Measurements from ENCODE around the gene P2RX7.

Gene P2RX7

GRCh38 chr12:121132601-121133481, at the start of gene P2RX7:
Gene P2RX7, plus strand, starts transcription at chr12:121132876. Its CDS starts 95 bp downstream, at chr12:121132971.
- Histone ChIP-seq H3K4me3 (ENCODE audit: low read length in 2 of 2) (peak within 1 kb of the TSS; percentile 84 to 95), H3K27ac (ENCODE audit: low read length) (peak within 1 kb of the TSS; percentile 64), H3K36me3 (ENCODE audit: control insufficient read depth in 2 of 2, insufficient read depth in 2 of 2, low read length in 2 of 2) (no peaks in the 10 kb centered on the region), H3K27me3 (ENCODE audit: control insufficient read depth in 1 of 2, insufficient read depth in 2 of 2, low read length in 2 of 2) (no peaks in the 10 kb centered on the region), H3K9me3 (ENCODE audit: control insufficient read depth in 2 of 2, low read length in 2 of 2) (no peaks in the 10 kb centered on the region), H3K9ac (ENCODE audit: low read length in 2 of 2) (peak within 1 kb of the TSS; percentile 50 to 74), H3K4me1 (ENCODE audit: control insufficient read depth, insufficient read depth, low read length) (peaks cover 13% of the 10 kb centered on the region)

- H3K4me3 ChIP-seq (ENCODE audit: low read length in 2 of 2), result no peak overlapping the region
- H3K27me3 ChIP-seq (ENCODE audit: control insufficient read depth in 1 of 2, insufficient read depth in 2 of 2, low read length in 2 of 2), result no peaks in the 10 kb centered on the region
- H3K9ac ChIP-seq (ENCODE audit: low read length in 2 of 2), result no peak overlapping the region
- H3K9me3 ChIP-seq (ENCODE audit: control insufficient read depth in 2 of 2, low read length in 2 of 2), result no peaks in the 10 kb centered on the region
- H3K36me3 ChIP-seq (ENCODE audit: control insufficient read depth in 2 of 2, insufficient read depth in 2 of 2, low read length in 2 of 2), result no peaks in the 10 kb centered on the region
- H3K4me1 ChIP-seq (ENCODE audit: control insufficient read depth, insufficient read depth, low read length), result no peaks in the 10 kb centered on the region
- H3K27ac ChIP-seq (ENCODE audit: low read length), result no peak overlapping the region
These were observed 48.4 kb upstream of the P2RX7 start for GRCh38 chr12:121084229-121084628.

GRCh38 chr12:121085069-121085468, 47.6 kb upstream of the P2RX7 start:
- Histone ChIP-seq H3K9ac (ENCODE audit: low read length in 2 of 2) (no peak overlapping the region), H3K27ac (ENCODE audit: low read length) (no peak overlapping the region), H3K36me3 (ENCODE audit: control insufficient read depth in 2 of 2, insufficient read depth in 2 of 2, low read length in 2 of 2) (no peaks in the 10 kb centered on the region), H3K4me3 (ENCODE audit: low read length in 2 of 2) (no peak overlapping the region), H3K4me1 (ENCODE audit: control insufficient read depth, insufficient read depth, low read length) (no peaks in the 10 kb centered on the region), H3K27me3 (ENCODE audit: control insufficient read depth in 1 of 2, insufficient read depth in 2 of 2, low read length in 2 of 2) (no peaks in the 10 kb centered on the region), H3K9me3 (ENCODE audit: control insufficient read depth in 2 of 2, low read length in 2 of 2) (no peaks in the 10 kb centered on the region)

GRCh38 chr12:121085506-121086353, 46.9 kb upstream of the P2RX7 start:
- Histone ChIP-seq H3K9ac (ENCODE audit: low read length in 2 of 2) (no peak overlapping the region), H3K4me3 (ENCODE audit: low read length in 2 of 2) (no peak overlapping the region), H3K27me3 (ENCODE audit: control insufficient read depth in 1 of 2, insufficient read depth in 2 of 2, low read length in 2 of 2) (peaks cover 0 to 2% of the 10 kb centered on the region in 2 donors), H3K9me3 (ENCODE audit: control insufficient read depth in 2 of 2, low read length in 2 of 2) (no peaks in the 10 kb centered on the region), H3K27ac (ENCODE audit: low read length) (no peak overlapping the region), H3K4me1 (ENCODE audit: control insufficient read depth, insufficient read depth, low read length) (no peaks in the 10 kb centered on the region), H3K36me3 (ENCODE audit: control insufficient read depth in 2 of 2, insufficient read depth in 2 of 2, low read length in 2 of 2) (no peaks in the 10 kb centered on the region)

GRCh38 chr12:121086781-121087295, 45.8 kb upstream of the P2RX7 start:
- H3K4me1 ChIP-seq (ENCODE audit: control insufficient read depth, insufficient read depth, low read length), result no peaks in the 10 kb centered on the region
- H3K9me3 ChIP-seq (ENCODE audit: control insufficient read depth in 2 of 2, low read length in 2 of 2), result no peaks in the 10 kb centered on the region
- no peak overlapping the region for H3K9ac ChIP-seq (ENCODE audit: low read length in 2 of 2)
- no peak overlapping the region for H3K27ac ChIP-seq (ENCODE audit: low read length)
- H3K36me3 ChIP-seq (ENCODE audit: control insufficient read depth in 2 of 2, insufficient read depth in 2 of 2, low read length in 2 of 2), result no peaks in the 10 kb centered on the region
- peaks cover 0 to 3% of the 10 kb centered on the region in 2 donors for H3K27me3 ChIP-seq (ENCODE audit: control insufficient read depth in 1 of 2, insufficient read depth in 2 of 2, low read length in 2 of 2)
- H3K4me3 ChIP-seq (ENCODE audit: low read length in 2 of 2), result no peak overlapping the region

GRCh38 chr12:121087467-121088194, 45.0 kb upstream of the P2RX7 start:
- no peak overlapping the region for H3K27ac ChIP-seq (ENCODE audit: low read length)
- H3K27me3 ChIP-seq (ENCODE audit: control insufficient read depth in 1 of 2, insufficient read depth in 2 of 2, low read length in 2 of 2), result peaks cover 0 to 5% of the 10 kb centered on the region in 2 donors
- H3K36me3 ChIP-seq (ENCODE audit: control insufficient read depth in 2 of 2, insufficient read depth in 2 of 2, low read length in 2 of 2), result no peaks in the 10 kb centered on the region
- no peak overlapping the region for H3K4me3 ChIP-seq (ENCODE audit: low read length in 2 of 2)
- no peaks in the 10 kb centered on the region for H3K9me3 ChIP-seq (ENCODE audit: control insufficient read depth in 2 of 2, low read length in 2 of 2)
- no peaks in the 10 kb centered on the region for H3K4me1 ChIP-seq (ENCODE audit: control insufficient read depth, insufficient read depth, low read length)
- no peak overlapping the region for H3K9ac ChIP-seq (ENCODE audit: low read length in 2 of 2)

GRCh38 chr12:121088195-121088585, 44.5 kb upstream of the P2RX7 start:
- H3K9me3 ChIP-seq (ENCODE audit: control insufficient read depth in 2 of 2, low read length in 2 of 2), result no peaks in the 10 kb centered on the region
- no peaks in the 10 kb centered on the region for H3K36me3 ChIP-seq (ENCODE audit: control insufficient read depth in 2 of 2, insufficient read depth in 2 of 2, low read length in 2 of 2)
- no peaks in the 10 kb centered on the region for H3K4me1 ChIP-seq (ENCODE audit: control insufficient read depth, insufficient read depth, low read length)
- H3K27ac ChIP-seq (ENCODE audit: low read length), result no peak overlapping the region
- H3K27me3 ChIP-seq (ENCODE audit: control insufficient read depth in 1 of 2, insufficient read depth in 2 of 2, low read length in 2 of 2), result peaks cover 0 to 5% of the 10 kb centered on the region in 2 donors
- no peak overlapping the region for H3K4me3 ChIP-seq (ENCODE audit: low read length in 2 of 2)
- H3K9ac ChIP-seq (ENCODE audit: low read length in 2 of 2), result no peak overlapping the region

- no peak overlapping the region for H3K4me3 ChIP-seq (ENCODE audit: low read length in 2 of 2)
- no peak overlapping the region for H3K9ac ChIP-seq (ENCODE audit: low read length in 2 of 2)
- peaks cover 0 to 5% of the 10 kb centered on the region in 2 donors for H3K27me3 ChIP-seq (ENCODE audit: control insufficient read depth in 1 of 2, insufficient read depth in 2 of 2, low read length in 2 of 2)
- H3K4me1 ChIP-seq (ENCODE audit: control insufficient read depth, insufficient read depth, low read length), result no peaks in the 10 kb centered on the region
- no peak overlapping the region for H3K27ac ChIP-seq (ENCODE audit: low read length)
- H3K36me3 ChIP-seq (ENCODE audit: control insufficient read depth in 2 of 2, insufficient read depth in 2 of 2, low read length in 2 of 2), result no peaks in the 10 kb centered on the region
- no peaks in the 10 kb centered on the region for H3K9me3 ChIP-seq (ENCODE audit: control insufficient read depth in 2 of 2, low read length in 2 of 2)
These were observed 43.5 kb upstream of the P2RX7 start for GRCh38 chr12:121089031-121089812.

- Histone ChIP-seq H3K9ac (ENCODE audit: low read length in 2 of 2) (no peak overlapping the region), H3K36me3 (ENCODE audit: control insufficient read depth in 2 of 2, insufficient read depth in 2 of 2, low read length in 2 of 2) (no peaks in the 10 kb centered on the region), H3K4me3 (ENCODE audit: low read length in 2 of 2) (no peak overlapping the region), H3K27ac (ENCODE audit: low read length) (no peak overlapping the region), H3K9me3 (ENCODE audit: control insufficient read depth in 2 of 2, low read length in 2 of 2) (no peaks in the 10 kb centered on the region), H3K27me3 (ENCODE audit: control insufficient read depth in 1 of 2, insufficient read depth in 2 of 2, low read length in 2 of 2) (peaks cover 0 to 5% of the 10 kb centered on the region in 2 donors), H3K4me1 (ENCODE audit: control insufficient read depth, insufficient read depth, low read length) (no peaks in the 10 kb centered on the region)
These were observed 42.8 kb upstream of the P2RX7 start for GRCh38 chr12:121089813-121090430.

Data from stomach smooth muscle (tissue), 2 donors.